ENCODE data around the gene SNRK. TPM values are rescaled to one million over a fixed set of nuclear protein-coding genes. Genes with fewer than 3 reads are reported as not detected.

Gene SNRK
- total RNA-seq, 1 experiment from 2014 or later = 53.3 TPM

DNA sequence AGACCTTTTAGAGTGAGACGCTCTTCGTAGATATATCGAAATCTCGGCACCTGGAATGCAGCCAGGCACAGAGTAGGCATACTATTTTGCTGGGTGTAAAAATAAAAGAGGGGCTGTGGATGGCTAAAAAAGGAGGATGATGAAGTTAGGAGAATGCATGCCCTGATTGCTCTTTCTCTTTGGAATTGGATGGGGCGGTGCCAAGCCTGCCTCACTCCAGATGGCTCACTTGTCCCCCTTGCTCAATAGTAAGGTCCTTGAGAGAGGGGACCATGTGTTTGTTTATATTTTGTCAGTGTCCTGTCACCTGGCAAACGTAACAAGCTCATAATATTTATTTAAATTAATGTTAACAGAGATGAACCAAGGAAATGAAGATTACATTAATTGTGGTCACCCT lies 33.0 kb downstream of the SNRK start:
- intact Hi-C loops (cut with micrococcal nuclease) = no loop called here
- ChIA-PET POLR2A (ENCODE audit: unreplicated experiment) (no interaction called here), CTCF (no interaction called here)
- Histone ChIP-seq H2AFZ (ENCODE audit: low read length) (no peak overlapping the region), H3K4me1 (ENCODE audit: insufficient read depth, low read length) (peaks cover 18% of the 10 kb centered on the region), H3K9me3 (ENCODE audit: low read length) (no peaks in the 10 kb centered on the region), H3K4me3 (ENCODE audit: low read length) (no peak overlapping the region), H3F3A (ENCODE audit: low read length, unreplicated experiment) (no peaks in the 10 kb centered on the region), H3K9ac (ENCODE audit: low read length) (no peak overlapping the region), H3K27ac (ENCODE audit: low read length) (no peak overlapping the region), H3K9me2 (replicated peaks; ENCODE audit: low read length) (no peaks in the 10 kb centered on the region), H3K4me2 (ENCODE audit: low read length) (no peak overlapping the region), H3K79me2 (ENCODE audit: low read length) (peaks cover 83% of the 10 kb centered on the region), H4K20me1 (ENCODE audit: low read length) (peaks cover 8% of the 10 kb centered on the region; the same call in 1 of the 2 replicates), H3K36me3 (ENCODE audit: low read depth, low read length) (peaks cover 14% of the 10 kb centered on the region; the same call in 1 of the 2 replicates), H3K27me3 (ENCODE audit: low read length) (no peaks in the 10 kb centered on the region)
- no peak for ATAC-seq
- BruUV-seq (replicated peaks) = no TSS peak
- no peak for DNase-seq
- TF ChIP-seq, protein P1, sequence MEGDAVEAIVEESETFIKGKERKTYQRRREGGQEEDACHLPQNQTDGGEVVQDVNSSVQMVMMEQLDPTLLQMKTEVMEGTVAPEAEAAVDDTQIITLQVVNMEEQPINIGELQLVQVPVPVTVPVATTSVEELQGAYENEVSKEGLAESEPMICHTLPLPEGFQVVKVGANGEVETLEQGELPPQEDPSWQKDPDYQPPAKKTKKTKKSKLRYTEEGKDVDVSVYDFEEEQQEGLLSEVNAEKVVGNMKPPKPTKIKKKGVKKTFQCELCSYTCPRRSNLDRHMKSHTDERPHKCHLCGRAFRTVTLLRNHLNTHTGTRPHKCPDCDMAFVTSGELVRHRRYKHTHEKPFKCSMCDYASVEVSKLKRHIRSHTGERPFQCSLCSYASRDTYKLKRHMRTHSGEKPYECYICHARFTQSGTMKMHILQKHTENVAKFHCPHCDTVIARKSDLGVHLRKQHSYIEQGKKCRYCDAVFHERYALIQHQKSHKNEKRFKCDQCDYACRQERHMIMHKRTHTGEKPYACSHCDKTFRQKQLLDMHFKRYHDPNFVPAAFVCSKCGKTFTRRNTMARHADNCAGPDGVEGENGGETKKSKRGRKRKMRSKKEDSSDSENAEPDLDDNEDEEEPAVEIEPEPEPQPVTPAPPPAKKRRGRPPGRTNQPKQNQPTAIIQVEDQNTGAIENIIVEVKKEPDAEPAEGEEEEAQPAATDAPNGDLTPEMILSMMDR (conservative IDR thresholded peaks at IDR 0.05; ENCODE audit: low read depth, low read length) = no peak
- TF ChIP-seq EZH2 (IDR thresholded peaks at IDR 0.05; ENCODE audit: low read length, unreplicated experiment) (no peak), EZH2phosphoT487 (IDR thresholded peaks at IDR 0.05; ENCODE audit: borderline replicate concordance, low read length) (no peak)

DNA sequence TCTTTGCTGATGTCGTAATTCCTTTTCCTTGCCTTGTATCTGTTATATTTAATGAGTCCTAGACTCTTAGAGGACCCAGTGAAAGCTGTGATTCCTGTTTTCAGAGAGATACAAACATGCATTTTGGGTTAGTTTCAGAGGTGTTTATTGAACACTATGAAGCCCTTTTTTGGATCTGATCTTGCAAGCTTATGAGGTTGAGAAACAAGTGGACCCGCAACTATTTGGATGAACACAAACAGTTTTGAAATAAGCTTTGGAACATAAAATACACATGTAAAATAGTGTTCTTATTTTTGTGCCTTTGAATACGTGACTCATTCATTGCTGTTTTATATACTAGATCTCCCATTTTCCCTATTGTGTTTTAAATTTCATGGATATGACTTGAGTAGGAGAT lies 33.5 kb downstream of the SNRK start:
- H3K4me1 ChIP-seq (ENCODE audit: insufficient read depth, low read length) = peaks cover 18% of the 10 kb centered on the region
- no peak overlapping the region for H2AFZ ChIP-seq (ENCODE audit: low read length)
- intact Hi-C loops (cut with micrococcal nuclease) = no loop called here
- H3K4me3 ChIP-seq (ENCODE audit: low read length) = no peak overlapping the region
- H3K79me2 ChIP-seq (ENCODE audit: low read length) = peaks cover 82% of the 10 kb centered on the region
- DNase-seq (no peak), ATAC-seq (no peak)
- H3K27ac ChIP-seq (ENCODE audit: low read length) = no peak overlapping the region
- TF ChIP-seq EZH2 (IDR thresholded peaks at IDR 0.05; ENCODE audit: low read length, unreplicated experiment) (no peak), EZH2phosphoT487 (IDR thresholded peaks at IDR 0.05; ENCODE audit: borderline replicate concordance, low read length) (no peak)
- TF ChIP-seq, protein P1 (conservative IDR thresholded peaks at IDR 0.05; ENCODE audit: low read depth, low read length) = no peak
- H3K9me2 ChIP-seq (replicated peaks; ENCODE audit: low read length) = no peaks in the 10 kb centered on the region
- H3K9me3 ChIP-seq (ENCODE audit: low read length) = no peaks in the 10 kb centered on the region
- no peaks in the 10 kb centered on the region for H3F3A ChIP-seq (ENCODE audit: low read length, unreplicated experiment)
- BruUV-seq (replicated peaks) = no TSS peak
- ChIA-PET CTCF (no interaction called here), POLR2A (ENCODE audit: unreplicated experiment) (no interaction called here)
- H3K27me3 ChIP-seq (ENCODE audit: low read length) = no peaks in the 10 kb centered on the region
- peaks cover 8% of the 10 kb centered on the region; the same call in 1 of the 2 replicates for H4K20me1 ChIP-seq (ENCODE audit: low read length)
- H3K36me3 ChIP-seq (ENCODE audit: low read depth, low read length) = peaks cover 14% of the 10 kb centered on the region; the same call in 1 of the 2 replicates
- H3K4me2 ChIP-seq (ENCODE audit: low read length) = no peak overlapping the region
- H3K9ac ChIP-seq (ENCODE audit: low read length) = no peak overlapping the region

DNA sequence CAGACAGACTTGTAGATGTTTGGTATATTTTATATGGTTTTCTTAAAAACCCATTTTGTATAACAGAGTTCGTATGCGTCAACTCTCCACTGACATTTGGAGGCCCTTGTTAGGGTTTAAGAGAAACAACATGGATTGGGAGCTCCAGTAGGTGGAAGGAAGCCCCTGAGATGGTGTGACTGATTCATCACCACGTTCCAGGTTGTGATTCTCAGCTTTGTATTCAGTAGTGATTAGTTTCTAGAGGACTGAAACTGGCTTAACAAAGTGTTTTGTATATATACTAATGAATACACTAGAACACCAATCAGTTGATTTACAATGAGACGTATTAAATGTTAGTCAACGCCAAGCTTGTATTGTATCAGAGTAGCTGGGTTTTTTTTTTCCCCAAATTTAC lies 33.9 kb downstream of the SNRK start:
- ChIA-PET POLR2A (ENCODE audit: unreplicated experiment) (no interaction called here), CTCF (interaction anchor here (0.6 kb wide), 2 partner anchors 388 to 489 kb away, joined by 6 to 9 read pairs; no protein-coding TSS in a partner anchor)
- no peaks in the 10 kb centered on the region for H3K27me3 ChIP-seq (ENCODE audit: low read length)
- no peak overlapping the region for H3K4me2 ChIP-seq (ENCODE audit: low read length)
- no peak overlapping the region for H2AFZ ChIP-seq (ENCODE audit: low read length)
- H3K9me3 ChIP-seq (ENCODE audit: low read length) = no peaks in the 10 kb centered on the region
- H3F3A ChIP-seq (ENCODE audit: low read length, unreplicated experiment) = no peaks in the 10 kb centered on the region
- H3K4me1 ChIP-seq (ENCODE audit: insufficient read depth, low read length) = peaks cover 18% of the 10 kb centered on the region
- no TSS peak for BruUV-seq (replicated peaks)
- no peak overlapping the region for H3K9ac ChIP-seq (ENCODE audit: low read length)
- peaks cover 8% of the 10 kb centered on the region; the same call in 1 of the 2 replicates for H4K20me1 ChIP-seq (ENCODE audit: low read length)
- intact Hi-C loops (cut with micrococcal nuclease) = no loop called here
- no peak overlapping the region for H3K27ac ChIP-seq (ENCODE audit: low read length)
- TF ChIP-seq EZH2phosphoT487 (IDR thresholded peaks at IDR 0.05; ENCODE audit: borderline replicate concordance, low read length) (no peak), EZH2 (IDR thresholded peaks at IDR 0.05; ENCODE audit: low read length, unreplicated experiment) (no peak)
- TF ChIP-seq, protein P1 (conservative IDR thresholded peaks at IDR 0.05; ENCODE audit: low read depth, low read length) = no peak
- no peak for ATAC-seq
- peaks cover 14% of the 10 kb centered on the region; the same call in 1 of the 2 replicates for H3K36me3 ChIP-seq (ENCODE audit: low read depth, low read length)
- no peak overlapping the region for H3K4me3 ChIP-seq (ENCODE audit: low read length)
- H3K79me2 ChIP-seq (ENCODE audit: low read length) = peaks cover 80% of the 10 kb centered on the region
- no peak for DNase-seq
- H3K9me2 ChIP-seq (replicated peaks; ENCODE audit: low read length) = no peaks in the 10 kb centered on the region
